Hematopoietic multipotent progenitor cell treated with erythropoietin and hydrocortisone succinate and interleukin-3 and kit ligand, for 6 days (in vitro differentiated cells): ENCODE measurements around the gene SQOR.

ENCODE experiments used
- DNase-seq: peaks from one replicate; pipeline ENCODE4 v3.0.0-alpha.2; 2015

Gene SQOR

DNA sequence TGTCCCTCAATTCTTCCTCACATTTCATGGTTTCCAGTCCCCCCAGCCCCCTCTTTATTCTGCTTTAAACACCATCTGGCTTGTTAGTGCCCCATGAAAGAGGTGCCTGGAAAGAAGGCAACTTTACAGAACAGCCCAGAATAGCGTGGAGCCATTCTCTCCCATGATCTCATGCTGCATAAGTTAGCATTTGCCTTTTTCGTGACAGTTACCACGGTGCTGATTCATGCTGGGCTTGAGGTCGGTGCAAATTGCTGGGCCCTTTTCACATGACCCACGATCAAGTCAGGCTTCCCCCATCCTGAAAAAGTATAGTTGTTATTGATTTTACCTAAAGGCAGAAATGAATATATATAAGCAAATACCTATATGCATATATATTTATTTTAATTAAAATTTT, 29.6 kb downstream of the SQOR start:
- DNase-seq: peak; percentile 9

- DNase-seq: no peak
Measured at GRCh38 chr15:45665261-45665660, 30.4 kb downstream of the SQOR start.

- peak; percentile 5 for DNase-seq
Measured at GRCh38 chr15:45666119-45666875, 31.5 kb downstream of the SQOR start.

GRCh38 chr15:45667002-45667401, 32.2 kb downstream of the SQOR start:
- DNase-seq: no peak

- no peak for DNase-seq
Measured at GRCh38 chr15:45668386-45668785, 33.6 kb downstream of the SQOR start.

DNA sequence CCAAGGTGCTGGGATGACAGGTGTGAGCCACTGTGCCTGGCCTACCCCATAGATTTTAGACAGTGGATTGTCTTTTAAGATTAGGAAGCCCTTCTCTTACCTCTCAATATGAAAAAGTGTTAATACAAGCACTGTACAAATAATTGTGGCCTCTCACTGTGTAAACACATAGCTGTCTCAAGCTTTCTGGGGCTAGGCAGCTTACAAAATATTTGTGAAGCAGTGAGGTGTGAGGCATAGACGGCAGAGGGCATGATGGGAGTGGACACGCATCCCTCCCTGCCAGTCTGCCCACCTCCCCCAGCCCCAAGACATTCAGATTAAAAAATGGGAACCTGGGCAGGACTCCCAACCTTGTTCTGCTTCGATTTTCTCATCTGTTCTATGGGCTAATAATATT, 34.6 kb downstream of the SQOR start:
- DNase-seq: no peak

- DNase-seq: no peak
Measured at GRCh38 chr15:45670091-45670490, 35.3 kb downstream of the SQOR start.

DNA sequence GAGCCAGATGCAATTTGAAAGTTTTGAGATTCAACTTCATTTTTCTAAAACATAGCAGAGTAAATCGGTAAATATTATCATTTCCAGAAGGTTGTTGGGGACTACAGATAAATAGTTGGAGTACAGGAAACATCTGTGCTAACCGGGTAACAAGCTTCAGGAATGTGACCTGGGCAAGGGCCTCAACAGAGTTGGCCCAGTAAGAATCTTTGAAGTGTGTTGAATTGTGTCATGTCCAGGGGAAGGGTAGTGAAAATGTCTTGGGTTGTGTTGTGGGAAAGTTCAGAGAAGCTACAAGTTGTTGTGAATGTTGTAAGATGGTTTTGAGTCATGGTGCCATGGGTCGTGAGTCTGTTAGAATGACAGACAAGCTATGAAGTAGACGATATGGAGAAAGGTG, 35.7 kb downstream of the SQOR start:
- DNase-seq: no peak

DNA sequence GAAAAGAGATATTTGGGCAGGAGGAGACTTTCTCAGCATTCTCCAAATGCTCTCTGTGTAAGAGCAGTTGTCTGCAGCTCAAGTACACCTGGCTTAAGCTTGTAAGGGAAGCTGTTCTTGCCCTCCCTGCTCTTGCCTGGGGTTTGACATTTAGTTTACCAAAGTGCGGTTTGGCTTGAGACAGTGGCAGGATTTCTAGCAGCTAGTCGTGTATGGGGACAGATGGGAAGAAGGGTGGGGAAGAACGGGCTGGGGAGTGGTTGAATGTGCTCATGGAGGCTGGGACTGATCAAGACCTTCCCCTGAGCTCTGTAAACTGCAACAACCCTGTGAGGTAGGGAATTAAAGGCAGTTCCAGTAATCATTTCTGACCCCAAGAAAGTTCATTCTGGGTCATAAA, 39.8 kb downstream of the SQOR start:
- DNase-seq: no peak

DNA sequence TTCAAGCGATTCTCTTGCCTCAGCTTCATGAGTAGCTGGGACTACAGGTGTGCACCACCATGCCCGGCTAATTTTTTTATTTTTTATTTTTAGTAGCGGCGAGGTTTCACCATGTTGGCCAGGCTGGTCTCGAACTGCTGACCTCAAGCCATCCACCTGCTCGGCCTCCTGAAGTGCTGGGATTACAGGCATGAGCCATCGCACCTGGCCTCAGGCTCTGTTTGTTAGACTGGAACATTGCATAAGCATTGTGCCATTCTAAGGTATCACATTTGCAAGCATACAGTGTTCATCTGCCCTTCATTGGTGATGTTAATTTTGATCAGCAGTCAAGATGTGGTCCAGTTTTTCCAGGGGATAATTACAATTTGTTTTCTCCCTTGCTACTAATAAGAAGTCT, 43.0 kb downstream of the SQOR start:
- no peak for DNase-seq

GRCh38 chr15:45678459-45679178, 43.8 kb downstream of the SQOR start:
- DNase-seq: no peak

- DNase-seq: no peak
Measured at GRCh38 chr15:45684533-45684932, 49.7 kb downstream of the SQOR start.

DNA sequence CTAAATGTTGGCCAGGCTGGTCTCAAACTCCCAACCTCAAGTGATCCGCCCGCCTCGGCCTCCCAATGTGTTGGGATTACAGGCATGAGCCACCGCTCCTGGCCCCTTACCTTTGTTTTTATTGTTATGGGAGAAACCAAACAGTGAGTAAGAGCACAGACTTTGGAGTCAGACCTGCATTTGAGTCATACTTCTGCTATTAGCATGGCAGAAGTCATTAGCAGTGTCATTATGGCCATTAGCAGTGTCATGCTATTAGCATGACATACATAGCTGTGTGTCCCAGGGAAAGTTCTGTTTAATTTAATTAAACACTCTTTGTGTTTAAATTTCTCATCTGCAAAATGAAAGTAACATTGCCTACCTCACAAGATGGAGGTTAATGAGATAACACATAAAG, 54.8 kb downstream of the SQOR start:
- no peak for DNase-seq

- no peak for DNase-seq
Measured at GRCh38 chr15:45690581-45691260, 55.9 kb downstream of the SQOR start.

- DNase-seq: no peak
Measured at GRCh38 chr15:45701108-45701507, 66.3 kb downstream of the SQOR start.

DNA sequence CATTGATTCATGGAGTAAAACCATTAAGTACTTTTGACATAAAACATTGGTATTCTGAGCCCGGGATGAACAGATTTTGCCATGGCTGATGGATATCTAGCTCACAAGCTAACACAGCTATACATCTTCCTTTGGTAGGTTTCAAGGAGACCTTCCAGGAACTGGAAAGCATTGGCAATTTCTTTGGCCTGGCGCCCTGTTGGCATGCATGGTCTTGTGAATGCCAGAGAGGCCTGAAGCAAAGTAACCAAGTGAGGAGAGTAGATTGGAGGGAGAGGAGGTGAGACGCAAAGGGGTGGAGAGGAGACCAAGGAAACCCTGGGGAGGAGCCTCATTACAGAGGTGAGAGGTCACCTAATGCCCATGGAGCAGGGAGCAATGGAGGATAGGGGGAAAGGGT, 67.2 kb downstream of the SQOR start:
- no peak for DNase-seq

DNA sequence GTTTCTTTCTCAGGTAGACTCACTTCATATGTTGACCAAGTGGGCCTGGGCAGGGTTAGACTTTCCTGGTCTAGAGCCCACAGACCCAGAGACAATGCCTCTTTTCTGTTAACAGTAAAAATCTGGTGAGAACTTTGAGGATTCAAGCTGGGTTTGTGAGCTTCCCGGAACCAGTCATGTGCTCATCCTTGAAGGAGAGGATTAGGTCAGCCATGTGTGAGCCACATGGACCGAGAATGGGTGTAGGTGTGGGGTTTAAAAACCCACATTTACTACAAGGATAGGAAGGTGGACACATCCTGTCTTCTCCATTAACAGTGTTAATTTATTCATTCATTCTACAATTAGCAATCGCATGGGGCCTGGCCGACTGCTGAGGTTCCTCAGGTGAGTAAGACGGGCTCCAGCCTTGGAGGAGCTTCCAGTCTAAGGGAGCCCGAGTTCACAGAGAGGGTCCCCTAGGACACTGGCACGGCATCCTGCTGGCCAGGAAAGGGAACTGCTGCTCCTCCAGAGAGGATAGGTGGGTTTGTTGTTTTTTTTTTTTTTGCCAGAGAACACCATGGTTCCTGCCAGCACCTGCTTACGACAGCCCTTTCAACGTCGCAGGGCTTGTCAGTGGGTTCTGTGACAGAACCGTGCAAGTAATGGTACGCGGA, 69.0 kb downstream of the SQOR start:
- DNase-seq: no peak

GRCh38 chr15:45704329-45705249, 69.8 kb downstream of the SQOR start:
- DNase-seq: no peak

GRCh38 chr15:45705510-45706473, 71.0 kb downstream of the SQOR start:
- DNase-seq: peak; percentile 91

DNA sequence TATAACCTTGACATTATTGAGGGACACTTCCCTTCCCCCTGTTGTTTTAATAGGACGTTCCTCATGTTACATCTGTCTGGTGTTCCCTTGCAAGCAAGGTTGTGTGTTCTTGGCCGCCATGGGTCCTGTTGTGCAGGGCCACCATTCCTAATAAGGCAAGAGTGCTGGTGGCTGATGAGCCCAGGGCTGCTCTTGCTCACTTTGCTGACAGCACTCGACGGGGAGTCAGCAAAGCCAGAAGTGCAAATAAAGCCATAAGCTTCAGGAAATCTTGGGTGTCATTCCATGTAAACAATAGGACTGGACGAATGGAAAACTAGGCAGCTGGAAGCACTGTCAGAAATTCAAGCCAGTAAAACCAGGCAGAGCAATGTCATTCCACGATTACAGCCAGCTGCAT, 75.8 kb downstream of the SQOR start:
- no peak for DNase-seq
